ENCODE measurements around the gene CNOT8. TPM values are rescaled to one million over a fixed set of nuclear protein-coding genes. Genes with fewer than 3 reads are reported as not detected.

The CNOT8 gene
- total RNA-seq, 1 donor = 60.5 TPM

GRCh38 chr5:154895606-154896561 lies 37.5 kb downstream of the CNOT8 start:
- no peak overlapping the region for H3K4me3 ChIP-seq (ENCODE audit: low read depth, low read length)
- no peak for TF ChIP-seq CTCF (IDR thresholded peaks at IDR 0.05; ENCODE audit: insufficient read depth, low read depth, low read length)
- no peak for DNase-seq (ENCODE audit: low read depth)

DNA sequence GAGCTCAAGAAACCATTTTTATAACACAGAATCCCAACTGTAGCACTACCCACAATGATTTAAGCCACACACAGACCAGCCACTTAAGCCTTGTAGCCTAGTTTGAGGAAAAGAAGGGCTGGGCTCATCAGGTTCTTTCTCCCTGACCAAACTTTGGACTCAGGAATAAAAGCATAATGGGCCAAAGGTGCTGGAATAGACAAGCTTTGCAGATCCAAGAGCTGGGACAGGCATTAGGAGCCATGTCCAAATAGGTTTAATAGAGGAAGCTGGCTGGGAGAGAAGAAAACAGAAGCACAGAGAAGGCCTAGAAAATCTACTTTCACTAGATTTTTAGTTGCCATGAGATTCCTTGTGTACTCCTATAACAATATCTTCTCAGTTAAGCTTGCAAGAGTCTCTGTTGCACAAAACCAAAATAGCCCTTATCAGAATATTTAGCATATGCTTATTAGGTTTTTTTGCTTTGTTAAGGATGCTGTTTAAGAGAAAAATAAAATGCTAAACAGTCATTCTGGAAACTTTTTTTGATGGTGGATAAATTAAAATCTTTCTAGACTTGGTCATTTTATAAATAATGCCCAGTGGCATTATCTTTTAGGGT lies 38.2 kb downstream of the CNOT8 start:
- no peak for TF ChIP-seq CTCF (IDR thresholded peaks at IDR 0.05; ENCODE audit: insufficient read depth, low read depth, low read length)

DNA sequence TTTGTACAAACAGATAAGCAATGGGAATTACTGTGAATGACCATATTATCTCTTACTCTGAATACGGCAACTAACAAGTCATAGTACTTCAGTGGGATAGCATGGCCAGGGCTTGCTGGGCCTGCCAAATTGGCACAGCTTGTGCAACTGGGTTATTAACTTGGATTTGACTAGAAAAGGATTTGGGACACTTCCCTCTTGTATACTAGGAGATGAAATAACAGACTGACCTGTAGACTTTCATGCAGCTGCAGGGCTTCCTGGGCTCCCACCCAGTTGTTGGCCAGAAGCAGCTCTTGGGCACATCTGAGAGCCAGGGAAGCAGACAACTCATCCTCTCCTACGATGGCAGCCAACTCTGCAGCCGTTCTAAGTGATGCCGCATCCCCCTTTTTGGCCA lies 39.8 kb downstream of the CNOT8 start:
- no peak for TF ChIP-seq CTCF (IDR thresholded peaks at IDR 0.05; ENCODE audit: insufficient read depth, low read depth, low read length)
- no peak for DNase-seq (ENCODE audit: low read depth)
- no peak overlapping the region for H3K4me3 ChIP-seq (ENCODE audit: low read depth, low read length)

More for the DNA sequence above, 38.2 kb downstream of the CNOT8 start:
- DNase-seq (ENCODE audit: low read depth) = no peak
- H3K4me3 ChIP-seq (ENCODE audit: low read depth, low read length) = no peak overlapping the region

- no peak for DNase-seq (ENCODE audit: low read depth)
- H3K4me3 ChIP-seq (ENCODE audit: low read depth, low read length) = no peak overlapping the region
- TF ChIP-seq CTCF (IDR thresholded peaks at IDR 0.05; ENCODE audit: insufficient read depth, low read depth, low read length) = no peak
Measured at GRCh38 chr5:154899151-154899816, 40.9 kb downstream of the CNOT8 start.

DNA sequence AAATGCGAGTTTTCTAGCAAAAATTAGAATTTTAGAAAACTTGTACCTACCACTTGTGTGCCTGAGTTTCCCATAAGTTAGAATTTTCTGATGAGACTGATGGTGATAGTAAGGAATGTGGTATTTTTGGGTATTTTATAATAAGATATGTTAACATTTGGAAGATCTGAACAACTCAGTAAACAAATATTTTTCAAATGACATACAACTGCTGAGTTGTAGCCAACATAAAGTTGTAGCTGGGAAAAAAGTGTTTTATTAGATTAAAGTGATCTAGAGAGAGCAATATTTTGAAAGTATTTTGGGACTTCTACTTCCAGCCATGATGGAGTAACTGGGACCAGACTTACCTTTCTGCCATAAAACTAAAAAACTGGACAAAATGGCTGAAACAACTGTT lies 41.6 kb downstream of the CNOT8 start:
- no peak for TF ChIP-seq CTCF (IDR thresholded peaks at IDR 0.05; ENCODE audit: insufficient read depth, low read depth, low read length)
- no peak overlapping the region for H3K4me3 ChIP-seq (ENCODE audit: low read depth, low read length)
- peak; percentile 14 for DNase-seq (ENCODE audit: low read depth)

DNA sequence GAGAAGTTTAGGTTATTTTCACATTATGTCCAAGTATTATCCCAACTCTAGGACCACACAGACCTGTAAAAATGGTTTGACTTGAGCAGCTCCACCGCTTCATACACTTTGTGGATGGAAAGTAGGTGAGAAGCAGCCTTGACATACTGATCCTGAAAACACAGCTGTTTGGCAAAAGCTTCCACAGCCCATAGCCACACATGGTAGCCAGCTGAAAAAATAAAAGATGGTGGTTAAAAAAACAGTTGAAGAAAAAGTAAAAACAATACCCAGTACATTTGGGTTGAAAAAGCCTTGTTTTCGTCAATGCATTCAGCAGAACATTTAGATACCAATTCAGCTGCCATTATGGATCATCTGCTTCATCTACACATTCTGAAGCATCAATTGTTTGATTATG lies 42.8 kb downstream of the CNOT8 start:
- DNase-seq (ENCODE audit: low read depth) = peak; percentile 31
- no peak for TF ChIP-seq CTCF (IDR thresholded peaks at IDR 0.05; ENCODE audit: insufficient read depth, low read depth, low read length)
- H3K4me3 ChIP-seq (ENCODE audit: low read depth, low read length) = no peak overlapping the region

All from fibroblast of villous mesenchyme (primary cell).